ENCODE results near the gene BEX2. TPM values are rescaled to one million over a fixed set of nuclear protein-coding genes. Genes with fewer than 3 reads are reported as not detected.

BEX2 gene
- total and polyA plus RNA-seq, 9 of the 15 experiments (the other 6 are each of a cell fraction or from before 2014, with no cell fraction given), result 5.4 to 18.0 (median 8.3) TPM

DNA sequence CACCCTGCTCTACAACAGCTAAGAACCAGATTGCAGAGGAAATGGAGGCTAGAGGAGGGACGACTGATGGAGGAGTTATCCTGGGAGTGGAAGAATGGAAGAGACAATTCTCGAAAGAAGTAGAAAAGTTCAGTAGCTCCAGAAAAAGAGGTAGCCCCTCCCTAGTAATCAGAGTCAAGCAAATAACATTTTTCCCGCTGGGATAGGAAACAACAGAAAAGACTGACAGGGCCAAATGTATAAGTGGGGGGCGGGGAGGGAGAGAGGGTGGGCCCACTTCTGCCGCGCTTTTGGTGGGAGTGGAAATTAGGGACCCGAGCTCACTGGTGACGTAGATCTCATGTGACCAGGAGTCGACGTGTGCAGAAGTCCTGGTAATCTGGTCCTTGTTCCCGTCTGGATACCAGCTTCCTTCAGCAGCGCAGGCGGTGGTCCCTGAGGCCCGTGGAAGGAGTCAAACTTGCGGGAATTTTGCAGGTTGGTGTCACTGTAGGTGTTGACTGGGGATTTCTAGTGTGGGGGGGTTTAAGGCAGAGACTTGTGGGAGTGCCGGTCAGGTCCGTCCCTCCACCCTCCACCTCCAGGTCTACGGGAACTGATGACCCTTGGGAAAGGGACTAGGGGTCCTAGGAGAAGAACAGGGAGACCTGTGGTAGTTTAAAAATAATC lies 45.5 kb upstream of the BEX2 start, which contains the start of gene TCEAL9 (continued):
- no peak for TF ChIP-seq CBX8 (IDR thresholded peaks at IDR 0.05; ENCODE audit: borderline replicate concordance, extremely low read depth, low read depth, low read length, poor library complexity, severe bottlenecking)
- TF ChIP-seq TAF7 (tag; IDR thresholded peaks at IDR 0.05), result peak; percentile 46; the same call in 1 of the 2 replicates
- TF ChIP-seq RBM39 (optimal IDR thresholded peaks at IDR 0.05; ENCODE audit: low read depth, low read length), result no peak
- no peak for TF ChIP-seq ATF1 (CRISPR knock-in tag; IDR thresholded peaks at IDR 0.05)
- peak; percentile 78 for TF ChIP-seq ATF1 (tag; IDR thresholded peaks at IDR 0.05)
- peak; percentile 32 for TF ChIP-seq TBP (optimal IDR thresholded peaks at IDR 0.05; ENCODE audit: low read depth, low read length)
- TF ChIP-seq POLR2AphosphoS5 (IDR thresholded peaks at IDR 0.05; ENCODE audit: control insufficient read depth, insufficient read depth, low read depth, low read length), result peak; percentile 40; the same call in 1 of the 2 replicates
- TF ChIP-seq, protein P1, sequence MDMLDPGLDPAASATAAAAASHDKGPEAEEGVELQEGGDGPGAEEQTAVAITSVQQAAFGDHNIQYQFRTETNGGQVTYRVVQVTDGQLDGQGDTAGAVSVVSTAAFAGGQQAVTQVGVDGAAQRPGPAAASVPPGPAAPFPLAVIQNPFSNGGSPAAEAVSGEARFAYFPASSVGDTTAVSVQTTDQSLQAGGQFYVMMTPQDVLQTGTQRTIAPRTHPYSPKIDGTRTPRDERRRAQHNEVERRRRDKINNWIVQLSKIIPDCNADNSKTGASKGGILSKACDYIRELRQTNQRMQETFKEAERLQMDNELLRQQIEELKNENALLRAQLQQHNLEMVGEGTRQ (CRISPR knock-in tag; IDR thresholded peaks at IDR 0.05), result peak; percentile 39
- TF ChIP-seq SUPT5H (IDR thresholded peaks at IDR 0.05), result peak; percentile 58; the same call in 1 of the 2 replicates
- TF ChIP-seq, protein P2, sequence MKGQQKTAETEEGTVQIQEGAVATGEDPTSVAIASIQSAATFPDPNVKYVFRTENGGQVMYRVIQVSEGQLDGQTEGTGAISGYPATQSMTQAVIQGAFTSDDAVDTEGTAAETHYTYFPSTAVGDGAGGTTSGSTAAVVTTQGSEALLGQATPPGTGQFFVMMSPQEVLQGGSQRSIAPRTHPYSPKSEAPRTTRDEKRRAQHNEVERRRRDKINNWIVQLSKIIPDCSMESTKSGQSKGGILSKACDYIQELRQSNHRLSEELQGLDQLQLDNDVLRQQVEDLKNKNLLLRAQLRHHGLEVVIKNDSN (CRISPR knock-in tag; IDR thresholded peaks at IDR 0.05), result peak; percentile 29; the same call in 1 of the 2 replicates
- TF ChIP-seq POLR2B (IDR thresholded peaks at IDR 0.05; ENCODE audit: low read depth, partially characterized antibody), result peak; percentile 31
- TF ChIP-seq ATF7 (IDR thresholded peaks at IDR 0.05), result peak; percentile 43; the same call in 1 of the 2 replicates
- no peak for TF ChIP-seq ZNF778 (CRISPR knock-in tag; IDR thresholded peaks at IDR 0.05)
- peak; percentile 69 for TF ChIP-seq CREB1 (IDR thresholded peaks at IDR 0.05)
- TF ChIP-seq CREB1 (CRISPR knock-in tag; IDR thresholded peaks at IDR 0.05), result peak; percentile 57
- peak; percentile 49; the same call in 1 of the 2 replicates for TF ChIP-seq RBFOX2 (IDR thresholded peaks at IDR 0.05; ENCODE audit: low read depth, low read length)
- TF ChIP-seq, protein P3, sequence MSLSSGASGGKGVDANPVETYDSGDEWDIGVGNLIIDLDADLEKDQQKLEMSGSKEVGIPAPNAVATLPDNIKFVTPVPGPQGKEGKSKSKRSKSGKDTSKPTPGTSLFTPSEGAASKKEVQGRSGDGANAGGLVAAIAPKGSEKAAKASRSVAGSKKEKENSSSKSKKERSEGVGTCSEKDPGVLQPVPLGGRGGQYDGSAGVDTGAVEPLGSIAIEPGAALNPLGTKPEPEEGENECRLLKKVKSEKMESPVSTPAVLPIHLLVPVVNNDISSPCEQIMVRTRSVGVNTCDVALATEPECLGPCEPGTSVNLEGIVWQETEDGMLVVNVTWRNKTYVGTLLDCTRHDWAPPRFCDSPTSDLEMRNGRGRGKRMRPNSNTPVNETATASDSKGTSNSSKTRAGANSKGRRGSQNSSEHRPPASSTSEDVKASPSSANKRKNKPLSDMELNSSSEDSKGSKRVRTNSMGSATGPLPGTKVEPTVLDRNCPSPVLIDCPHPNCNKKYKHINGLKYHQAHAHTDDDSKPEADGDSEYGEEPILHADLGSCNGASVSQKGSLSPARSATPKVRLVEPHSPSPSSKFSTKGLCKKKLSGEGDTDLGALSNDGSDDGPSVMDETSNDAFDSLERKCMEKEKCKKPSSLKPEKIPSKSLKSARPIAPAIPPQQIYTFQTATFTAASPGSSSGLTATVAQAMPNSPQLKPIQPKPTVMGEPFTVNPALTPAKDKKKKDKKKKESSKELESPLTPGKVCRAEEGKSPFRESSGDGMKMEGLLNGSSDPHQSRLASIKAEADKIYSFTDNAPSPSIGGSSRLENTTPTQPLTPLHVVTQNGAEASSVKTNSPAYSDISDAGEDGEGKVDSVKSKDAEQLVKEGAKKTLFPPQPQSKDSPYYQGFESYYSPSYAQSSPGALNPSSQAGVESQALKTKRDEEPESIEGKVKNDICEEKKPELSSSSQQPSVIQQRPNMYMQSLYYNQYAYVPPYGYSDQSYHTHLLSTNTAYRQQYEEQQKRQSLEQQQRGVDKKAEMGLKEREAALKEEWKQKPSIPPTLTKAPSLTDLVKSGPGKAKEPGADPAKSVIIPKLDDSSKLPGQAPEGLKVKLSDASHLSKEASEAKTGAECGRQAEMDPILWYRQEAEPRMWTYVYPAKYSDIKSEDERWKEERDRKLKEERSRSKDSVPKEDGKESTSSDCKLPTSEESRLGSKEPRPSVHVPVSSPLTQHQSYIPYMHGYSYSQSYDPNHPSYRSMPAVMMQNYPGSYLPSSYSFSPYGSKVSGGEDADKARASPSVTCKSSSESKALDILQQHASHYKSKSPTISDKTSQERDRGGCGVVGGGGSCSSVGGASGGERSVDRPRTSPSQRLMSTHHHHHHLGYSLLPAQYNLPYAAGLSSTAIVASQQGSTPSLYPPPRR (CRISPR knock-in tag; IDR thresholded peaks at IDR 0.05; ENCODE audit: borderline replicate concordance), result no peak
- no peak for TF ChIP-seq TCF7 (IDR thresholded peaks at IDR 0.05; ENCODE audit: borderline replicate concordance)
- TF ChIP-seq, protein P4, sequence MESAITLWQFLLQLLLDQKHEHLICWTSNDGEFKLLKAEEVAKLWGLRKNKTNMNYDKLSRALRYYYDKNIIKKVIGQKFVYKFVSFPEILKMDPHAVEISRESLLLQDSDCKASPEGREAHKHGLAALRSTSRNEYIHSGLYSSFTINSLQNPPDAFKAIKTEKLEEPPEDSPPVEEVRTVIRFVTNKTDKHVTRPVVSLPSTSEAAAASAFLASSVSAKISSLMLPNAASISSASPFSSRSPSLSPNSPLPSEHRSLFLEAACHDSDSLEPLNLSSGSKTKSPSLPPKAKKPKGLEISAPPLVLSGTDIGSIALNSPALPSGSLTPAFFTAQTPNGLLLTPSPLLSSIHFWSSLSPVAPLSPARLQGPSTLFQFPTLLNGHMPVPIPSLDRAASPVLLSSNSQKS (CRISPR knock-in tag; IDR thresholded peaks at IDR 0.05), result no peak
- TF ChIP-seq KDM2B (CRISPR knock-in tag; IDR thresholded peaks at IDR 0.05), result no peak
- TF ChIP-seq TAF15 (IDR thresholded peaks at IDR 0.05; ENCODE audit: low read depth, low read length), result no peak
- TF ChIP-seq BRCA1 (IDR thresholded peaks at IDR 0.05), result no peak
- no peak for TF ChIP-seq BRCA1 (CRISPR knock-in tag; IDR thresholded peaks at IDR 0.05)
